Bronchial epithelial cell (primary cell): ENCODE results near the gene TMEM213. TPM values are rescaled to one million over a fixed set of nuclear protein-coding genes. Genes with fewer than 3 reads are reported as not detected.

Experiments used
- DNase-seq: peaks from one replicate; pipeline ENCODE4 v3.0.0-alpha.2; 2010; ENCODE audit warnings: low read depth
- FAIRE-seq: peaks from 2 replicates; lab custom pipeline; 2011; peaks lifted over from hg19 to GRCh38; lab: Jason Lieb, UNC
- H3K27me3 ChIP-seq: 2 replicates; pipeline ENCODE4 v1.5.1; 2011; ENCODE audit warnings: low read length; ENCODE audit not compliant: control insufficient read depth, insufficient read depth
- H3K36me3 ChIP-seq: 2 replicates; pipeline ENCODE4 v1.5.1; 2011; ENCODE audit warnings: low read length; ENCODE audit not compliant: control insufficient read depth, insufficient read depth
- H3K4me3 ChIP-seq: 2 replicates; pipeline ENCODE4 v1.5.1; 2011; ENCODE audit warnings: mild to moderate bottlenecking, low read depth, low read length, control low read depth
- total RNA-seq: library from RNA; depleted of rRNA; stranded (reverse); fragments of >200 nt; gene quantifications from 2 replicates; pipeline ENCODE4 v1.2.1, GENCODE V29; 2014
- TF ChIP-seq, protein P1 (sequence below): IDR thresholded peaks from 2 replicates; pipeline ENCODE4 v1.5.1; 2011; ENCODE audit warnings: mild to moderate bottlenecking, moderate library complexity, low read length, control low read depth, inconsistent platforms; ENCODE audit not compliant: insufficient read depth, severe bottlenecking

TMEM213 gene
- total RNA-seq, 1 donor from 2014 or later = not detected

GRCh38 chr7:138822867-138823535 lies 25.2 kb downstream of the TMEM213 start:
- TF ChIP-seq, protein P1, sequence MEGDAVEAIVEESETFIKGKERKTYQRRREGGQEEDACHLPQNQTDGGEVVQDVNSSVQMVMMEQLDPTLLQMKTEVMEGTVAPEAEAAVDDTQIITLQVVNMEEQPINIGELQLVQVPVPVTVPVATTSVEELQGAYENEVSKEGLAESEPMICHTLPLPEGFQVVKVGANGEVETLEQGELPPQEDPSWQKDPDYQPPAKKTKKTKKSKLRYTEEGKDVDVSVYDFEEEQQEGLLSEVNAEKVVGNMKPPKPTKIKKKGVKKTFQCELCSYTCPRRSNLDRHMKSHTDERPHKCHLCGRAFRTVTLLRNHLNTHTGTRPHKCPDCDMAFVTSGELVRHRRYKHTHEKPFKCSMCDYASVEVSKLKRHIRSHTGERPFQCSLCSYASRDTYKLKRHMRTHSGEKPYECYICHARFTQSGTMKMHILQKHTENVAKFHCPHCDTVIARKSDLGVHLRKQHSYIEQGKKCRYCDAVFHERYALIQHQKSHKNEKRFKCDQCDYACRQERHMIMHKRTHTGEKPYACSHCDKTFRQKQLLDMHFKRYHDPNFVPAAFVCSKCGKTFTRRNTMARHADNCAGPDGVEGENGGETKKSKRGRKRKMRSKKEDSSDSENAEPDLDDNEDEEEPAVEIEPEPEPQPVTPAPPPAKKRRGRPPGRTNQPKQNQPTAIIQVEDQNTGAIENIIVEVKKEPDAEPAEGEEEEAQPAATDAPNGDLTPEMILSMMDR = no peak
- Histone ChIP-seq H3K4me3 (no peak overlapping the region), H3K27me3 (no peaks in the 10 kb centered on the region), H3K36me3 (no peaks in the 10 kb centered on the region)
- DNase-seq (no peak), FAIRE-seq (no peak)

GRCh38 chr7:138825049-138825721 lies 27.4 kb downstream of the TMEM213 start:
- DNase-seq (no peak), FAIRE-seq (no peak)
- Histone ChIP-seq H3K4me3 (no peak overlapping the region), H3K36me3 (no peaks in the 10 kb centered on the region), H3K27me3 (no peaks in the 10 kb centered on the region)
- TF ChIP-seq, protein P1 = no peak

DNA sequence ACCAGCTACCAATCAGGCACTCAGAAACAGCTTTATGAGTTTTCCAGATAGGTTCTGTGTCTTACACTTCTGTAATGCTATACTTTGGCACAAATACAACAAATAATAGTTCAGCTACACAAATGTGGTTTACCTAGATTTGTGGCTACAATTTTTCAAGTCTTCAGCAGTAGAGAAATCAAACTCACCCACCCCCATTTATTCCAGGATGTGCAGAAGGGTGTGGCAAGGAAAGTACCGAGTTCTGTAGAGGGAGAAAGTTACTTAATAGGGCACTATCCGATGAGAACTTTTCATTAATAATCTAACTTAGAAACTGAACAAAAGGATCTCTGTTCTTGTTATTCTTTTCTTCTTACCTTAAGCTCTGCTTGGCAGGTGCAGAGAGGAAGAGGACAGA lies 30.5 kb downstream of the TMEM213 start:
- Histone ChIP-seq H3K27me3 (no peaks in the 10 kb centered on the region), H3K36me3 (no peaks in the 10 kb centered on the region), H3K4me3 (no peak overlapping the region)
- no peak for FAIRE-seq
- DNase-seq = no peak
- TF ChIP-seq, protein P1 = no peak

- FAIRE-seq (no peak), DNase-seq (no peak)
- TF ChIP-seq, protein P1 = no peak
- H3K27me3 ChIP-seq = no peaks in the 10 kb centered on the region
- H3K36me3 ChIP-seq = no peaks in the 10 kb centered on the region
- H3K4me3 ChIP-seq = no peak overlapping the region
Measured at GRCh38 chr7:138829335-138829734, 31.5 kb downstream of the TMEM213 start.

- H3K4me3 ChIP-seq = no peak overlapping the region
- FAIRE-seq (no peak), DNase-seq (no peak)
- TF ChIP-seq, protein P1 = no peak
- H3K36me3 ChIP-seq = no peaks in the 10 kb centered on the region
- no peaks in the 10 kb centered on the region for H3K27me3 ChIP-seq
Measured at GRCh38 chr7:138832966-138833365, 35.2 kb downstream of the TMEM213 start.
